Mesendoderm (in vitro differentiated cells): Measurements from ENCODE around the gene CFAP126.
"Not testable (repeated sequence)": the region's sequence is repeated elsewhere in the genome, so short reads cannot be mapped to it uniquely, and the experiment has no call there.

ENCODE experiments used
- DNase-seq: peaks from one replicate; pipeline ENCODE4 v3.0.0; 2013
- H2AK5ac ChIP-seq: 2 replicates; pipeline ENCODE4 v1.6.1; 2013; ENCODE audit warnings: low read length, inconsistent platforms
- H2BK120ac ChIP-seq: 2 replicates; pipeline ENCODE4 v1.6.1; 2013; ENCODE audit warnings: low read depth, mild to moderate bottlenecking, low read length, moderate library complexity, mixed read lengths
- H2BK15ac ChIP-seq: replicated peaks from 2 replicates; pipeline ENCODE4 v1.6.1; 2013; ENCODE audit warnings: low read depth, mild to moderate bottlenecking, moderate library complexity
- H2BK5ac ChIP-seq: 2 replicates; pipeline ENCODE4 v1.6.1; 2013; ENCODE audit warnings: low read length, inconsistent platforms
- H3K18ac ChIP-seq: 2 replicates; pipeline ENCODE4 v1.6.1; 2013; ENCODE audit warnings: mild to moderate bottlenecking, low read length, mixed read lengths
- H3K23ac ChIP-seq: one replicate; pipeline ENCODE4 v1.6.1; 2013; ENCODE audit warnings: low read length
- H3K27ac ChIP-seq: 2 replicates; pipeline ENCODE4 v1.5.1; 2013; ENCODE audit warnings: low read depth, mild to moderate bottlenecking, inconsistent platforms, low read length, moderate library complexity
- H3K27me3 ChIP-seq: 2 replicates; pipeline ENCODE4 v1.6.1; 2013; ENCODE audit warnings: low read length, control low read depth, mild to moderate bottlenecking, inconsistent platforms; ENCODE audit not compliant: insufficient read depth, poor library complexity
- H3K36me3 ChIP-seq: 2 replicates; pipeline ENCODE4 v1.6.1; 2013; ENCODE audit warnings: low read length, inconsistent platforms; ENCODE audit not compliant: control insufficient read depth, insufficient read depth
- H3K4ac ChIP-seq: one replicate; pipeline ENCODE4 v1.6.1; 2013; ENCODE audit warnings: low read depth, mild to moderate bottlenecking, low read length, moderate library complexity
- H3K4me1 ChIP-seq: 2 replicates; pipeline ENCODE4 v1.6.1; 2013; ENCODE audit warnings: low read depth, low read length, inconsistent platforms; ENCODE audit not compliant: control insufficient read depth
- H3K4me2 ChIP-seq: 2 replicates; pipeline ENCODE4 v1.6.1; 2013; ENCODE audit warnings: low read length
- H3K4me3 ChIP-seq: 2 replicates; pipeline ENCODE4 v1.5.1; 2013; ENCODE audit warnings: mild to moderate bottlenecking, low read length
- H3K56ac ChIP-seq: one replicate; pipeline ENCODE4 v1.6.1; 2013; ENCODE audit warnings: low read length
- H3K79me1 ChIP-seq: 2 replicates; pipeline ENCODE4 v1.6.1; 2013; ENCODE audit warnings: low read length, inconsistent platforms
- H3K79me2 ChIP-seq: 2 replicates; pipeline ENCODE4 v1.6.1; 2013; ENCODE audit warnings: mild to moderate bottlenecking, low read length; ENCODE audit not compliant: control insufficient read depth, insufficient read depth
- H3K9ac ChIP-seq: 2 replicates; pipeline ENCODE4 v1.6.1; 2013; ENCODE audit warnings: low read length, inconsistent platforms
- H4K5ac ChIP-seq: one replicate; pipeline ENCODE4 v1.6.1; 2013; ENCODE audit warnings: low read length
- H4K8ac ChIP-seq: one replicate; pipeline ENCODE4 v1.6.1; 2013; ENCODE audit warnings: low read depth, mild to moderate bottlenecking, control low read depth, low read length, moderate library complexity
- WGBS: extraction: QIAGEN DNeasy Blood & Tissue Kit; methylation state at CpG from one replicate; pipeline ENCODE4 v1.1.7; 2013; ENCODE audit warnings: low lambda C conversion rate, missing lambda C conversion rate; ENCODE audit not compliant: insufficient coverage; ENCODE audit errors: extremely low coverage; 5-methylcytosine and 5-hydroxymethylcytosine counted together

The CFAP126 gene

GRCh38 chr1:161335796-161336195 lies 31.9 kb downstream of the CFAP126 start:
- no CpG with 5 or more reads among the region's 3 CpGs for WGBS
- Histone ChIP-seq H3K4me2 (no peak overlapping the region), H3K18ac (no peak overlapping the region), H3K36me3 (peaks cover 4% of the 10 kb centered on the region), H3K27me3 (no peaks in the 10 kb centered on the region), H2AK5ac (no peak overlapping the region), H3K79me1 (peaks cover 1% of the 10 kb centered on the region), H3K27ac (no peak overlapping the region), H2BK15ac (no peak overlapping the region), H3K9ac (no peak overlapping the region), H3K56ac (no peak overlapping the region), H3K79me2 (no peaks in the 10 kb centered on the region), H2BK5ac (no peak overlapping the region), H4K5ac (no peak overlapping the region), H3K4me1 (no peaks in the 10 kb centered on the region), H2BK120ac (no peak overlapping the region), H3K4ac (no peak overlapping the region), H4K8ac (no peak overlapping the region), H3K4me3 (no peak overlapping the region), H3K23ac (no peak overlapping the region)
- no peak for DNase-seq

- no peak for DNase-seq
- Histone ChIP-seq H3K18ac (no peak overlapping the region), H3K79me1 (peaks cover 1% of the 10 kb centered on the region), H3K27me3 (no peaks in the 10 kb centered on the region), H3K4me2 (no peak overlapping the region), H3K4me3 (no peak overlapping the region), H3K9ac (no peak overlapping the region), H4K8ac (no peak overlapping the region), H2BK120ac (no peak overlapping the region), H2BK15ac (no peak overlapping the region), H3K4ac (no peak overlapping the region), H3K4me1 (no peaks in the 10 kb centered on the region), H3K23ac (no peak overlapping the region), H3K56ac (no peak overlapping the region), H3K79me2 (no peaks in the 10 kb centered on the region), H2BK5ac (no peak overlapping the region), H4K5ac (no peak overlapping the region), H2AK5ac (no peak overlapping the region), H3K27ac (no peak overlapping the region), H3K36me3 (peaks cover 2% of the 10 kb centered on the region)
- WGBS = no CpG with 5 or more reads among the region's 9 CpGs
Observed at GRCh38 chr1:161333166-161333565, 34.5 kb downstream of the CFAP126 start.

DNA sequence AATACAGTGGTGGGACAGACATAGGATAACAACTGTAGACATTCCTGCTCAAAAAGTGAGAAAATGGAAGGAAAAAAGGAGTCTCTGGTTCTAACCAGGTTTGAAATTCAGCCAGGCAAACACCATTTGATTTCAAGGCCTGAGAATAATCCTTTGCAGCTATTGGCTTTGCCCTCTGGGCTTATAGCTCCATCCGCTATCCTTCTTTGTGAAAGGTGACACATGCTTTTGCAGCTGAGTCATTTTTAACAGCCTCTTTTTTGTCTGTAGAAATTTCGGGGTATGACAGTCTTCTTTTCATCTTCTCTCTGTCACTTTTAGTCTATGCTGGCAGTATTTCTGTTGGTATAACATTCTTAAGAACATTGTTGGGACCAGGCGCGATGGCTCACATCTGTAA lies 37.3 kb downstream of the CFAP126 start:
- Histone ChIP-seq H3K9ac (no peak overlapping the region), H3K56ac (peak overlapping the region; percentile 5), H2BK15ac (no peak overlapping the region), H3K4me1 (no peaks in the 10 kb centered on the region), H3K18ac (no peak overlapping the region), H2AK5ac (no peak overlapping the region), H3K4me3 (no peak overlapping the region), H3K36me3 (no peaks in the 10 kb centered on the region), H2BK120ac (no peak overlapping the region), H4K5ac (no peak overlapping the region), H3K27me3 (no peaks in the 10 kb centered on the region), H3K79me2 (no peaks in the 10 kb centered on the region), H3K23ac (no peak overlapping the region), H3K79me1 (no peaks in the 10 kb centered on the region), H2BK5ac (no peak overlapping the region), H3K27ac (peak overlapping the region; percentile 73), H4K8ac (no peak overlapping the region), H3K4me2 (no peak overlapping the region), H3K4ac (no peak overlapping the region)
- peak; percentile 90 for DNase-seq
- WGBS = no CpG with 5 or more reads among the region's 4 CpGs

GRCh38 chr1:161324020-161324419 lies 43.7 kb downstream of the CFAP126 start:
- Histone ChIP-seq H3K18ac (no peak overlapping the region), H3K4me1 (no peaks in the 10 kb centered on the region), H2BK15ac (no peak overlapping the region), H4K5ac (no peak overlapping the region), H3K79me2 (peaks cover 4% of the 10 kb centered on the region), H2BK120ac (no peak overlapping the region), H3K4me3 (no peak overlapping the region), H3K27ac (no peak overlapping the region), H3K9ac (no peak overlapping the region), H3K4ac (no peak overlapping the region), H2BK5ac (no peak overlapping the region), H3K23ac (no peak overlapping the region), H3K36me3 (no peaks in the 10 kb centered on the region), H3K79me1 (peaks cover 5% of the 10 kb centered on the region), H3K27me3 (no peaks in the 10 kb centered on the region), H2AK5ac (no peak overlapping the region), H3K56ac (no peak overlapping the region), H3K4me2 (no peak overlapping the region), H4K8ac (no peak overlapping the region)
- DNase-seq = no peak
- no CpG with 5 or more reads among the region's 4 CpGs for WGBS

DNA sequence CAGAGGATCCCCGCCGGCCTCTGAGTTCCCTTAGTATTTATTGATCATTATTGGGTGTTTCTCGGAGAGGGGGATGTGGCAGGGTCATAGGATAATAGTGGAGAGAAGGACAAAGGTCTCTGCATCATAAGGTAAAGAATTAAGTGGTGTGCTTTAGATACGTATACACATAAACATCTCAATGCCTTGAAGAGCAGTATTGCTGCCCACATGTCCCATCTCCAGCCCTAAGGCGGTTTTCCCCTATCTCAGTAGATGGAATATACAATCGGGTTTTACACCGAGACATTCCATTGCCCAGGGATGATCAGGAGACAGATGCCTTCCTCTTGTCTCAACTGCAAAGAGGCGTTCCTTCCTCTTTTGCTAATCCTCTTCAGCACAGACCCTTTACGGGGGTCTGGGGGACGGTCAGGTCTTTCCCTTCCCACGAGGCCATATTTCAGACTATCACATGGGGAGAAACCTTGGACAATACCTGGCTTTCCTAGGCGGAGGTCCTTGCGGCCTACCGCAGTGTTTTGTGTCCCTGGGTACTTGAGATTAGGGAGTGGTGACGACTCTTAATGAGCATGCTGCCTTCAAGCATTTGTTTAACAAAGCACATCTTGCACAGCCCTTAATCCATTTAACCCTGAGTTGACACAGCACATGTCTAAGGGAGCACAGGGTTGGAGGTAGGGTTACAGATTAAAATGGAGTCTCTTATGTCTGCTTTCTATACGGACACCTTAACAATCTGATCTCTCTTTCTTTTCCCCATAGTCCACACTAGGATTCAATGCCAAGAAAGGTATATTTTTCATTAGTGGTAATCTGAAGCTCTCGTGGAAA lies 51.6 kb downstream of the CFAP126 start:
- not testable (repeated sequence) for H4K5ac ChIP-seq, H3K4me3 ChIP-seq, H3K4me2 ChIP-seq, H4K8ac ChIP-seq, H2BK15ac ChIP-seq, H3K4ac ChIP-seq, H3K4me1 ChIP-seq, H3K23ac ChIP-seq, H3K9ac ChIP-seq, H3K36me3 ChIP-seq, H2AK5ac ChIP-seq, H3K18ac ChIP-seq, H3K56ac ChIP-seq, H2BK120ac ChIP-seq, H3K27me3 ChIP-seq, H3K79me1 ChIP-seq, H2BK5ac ChIP-seq, H3K79me2 ChIP-seq, H3K27ac ChIP-seq
- DNase-seq = peak; percentile 72
- WGBS = no CpG with 5 or more reads among the region's 17 CpGs
